ENCODE results near the gene IL13RA1.

GRCh38 chrX:118726396-118726795 lies 1.0 kb upstream of the IL13RA1 start:
- TF ChIP-seq TAF1 (IDR thresholded peaks at IDR 0.05; ENCODE audit: borderline replicate concordance, insufficient read depth, low read length): no peak
- no peak for TF ChIP-seq POLR2AphosphoS5 (IDR thresholded peaks at IDR 0.05; ENCODE audit: low read depth, low read length)
- no peak for TF ChIP-seq SIN3A (IDR thresholded peaks at IDR 0.05; ENCODE audit: borderline replicate concordance, insufficient read depth, low read length)
- TF ChIP-seq, protein P1, sequence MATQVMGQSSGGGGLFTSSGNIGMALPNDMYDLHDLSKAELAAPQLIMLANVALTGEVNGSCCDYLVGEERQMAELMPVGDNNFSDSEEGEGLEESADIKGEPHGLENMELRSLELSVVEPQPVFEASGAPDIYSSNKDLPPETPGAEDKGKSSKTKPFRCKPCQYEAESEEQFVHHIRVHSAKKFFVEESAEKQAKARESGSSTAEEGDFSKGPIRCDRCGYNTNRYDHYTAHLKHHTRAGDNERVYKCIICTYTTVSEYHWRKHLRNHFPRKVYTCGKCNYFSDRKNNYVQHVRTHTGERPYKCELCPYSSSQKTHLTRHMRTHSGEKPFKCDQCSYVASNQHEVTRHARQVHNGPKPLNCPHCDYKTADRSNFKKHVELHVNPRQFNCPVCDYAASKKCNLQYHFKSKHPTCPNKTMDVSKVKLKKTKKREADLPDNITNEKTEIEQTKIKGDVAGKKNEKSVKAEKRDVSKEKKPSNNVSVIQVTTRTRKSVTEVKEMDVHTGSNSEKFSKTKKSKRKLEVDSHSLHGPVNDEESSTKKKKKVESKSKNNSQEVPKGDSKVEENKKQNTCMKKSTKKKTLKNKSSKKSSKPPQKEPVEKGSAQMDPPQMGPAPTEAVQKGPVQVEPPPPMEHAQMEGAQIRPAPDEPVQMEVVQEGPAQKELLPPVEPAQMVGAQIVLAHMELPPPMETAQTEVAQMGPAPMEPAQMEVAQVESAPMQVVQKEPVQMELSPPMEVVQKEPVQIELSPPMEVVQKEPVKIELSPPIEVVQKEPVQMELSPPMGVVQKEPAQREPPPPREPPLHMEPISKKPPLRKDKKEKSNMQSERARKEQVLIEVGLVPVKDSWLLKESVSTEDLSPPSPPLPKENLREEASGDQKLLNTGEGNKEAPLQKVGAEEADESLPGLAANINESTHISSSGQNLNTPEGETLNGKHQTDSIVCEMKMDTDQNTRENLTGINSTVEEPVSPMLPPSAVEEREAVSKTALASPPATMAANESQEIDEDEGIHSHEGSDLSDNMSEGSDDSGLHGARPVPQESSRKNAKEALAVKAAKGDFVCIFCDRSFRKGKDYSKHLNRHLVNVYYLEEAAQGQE (IDR thresholded peaks at IDR 0.05; ENCODE audit: insufficient read depth in 1 of 2, low read depth in 2 of 2, low read length in 2 of 2): no peak
